Measurements from ENCODE around the gene FRMD3. TPM values are rescaled to one million over a fixed set of nuclear protein-coding genes. Genes with fewer than 3 reads are reported as not detected.

FRMD3 gene
- total and polyA plus RNA-seq, 2 donors (not counting 3 experiments of a cell fraction or from before 2014, with no cell fraction given) = 3.0 to 6.1 TPM

GRCh38 chr9:83403527-83404238 lies 134.5 kb downstream of the FRMD3 start:
- dilution Hi-C loops (cut with MboI; ENCODE audit: extremely low pct_ligation_motif_present, low sequenced_read_pairs) = no loop called here
- ChIA-PET POLR2A (no interaction called here), CTCF (interaction anchor here (1.3 to 1.7 kb wide), 2 partner anchors 141 to 192 kb away, joined by 3 to 8 read pairs; no protein-coding TSS in a partner anchor)
- no peak for FAIRE-seq
- no peak for DNase-seq (ENCODE audit: low read depth, low spot score)
- Histone ChIP-seq H3K4me3 (replicated peaks in 1 of 3; ENCODE audit: insufficient read depth in 1 of 3, low read depth in 1 of 3, low read length in 3 of 3) (no peak overlapping the region), H3K36me3 (ENCODE audit: control insufficient read depth in 2 of 2, extremely low read depth in 1 of 2, insufficient read depth in 2 of 2, low read length in 2 of 2) (no peaks in the 10 kb centered on the region), H3K79me2 (ENCODE audit: control insufficient read depth, insufficient read depth, low read length) (no peaks in the 10 kb centered on the region), H3K27me3 (ENCODE audit: control insufficient read depth in 2 of 2, insufficient read depth in 2 of 2, low read length in 2 of 2) (no peaks in the 10 kb centered on the region), H3K9me3 (replicated peaks; ENCODE audit: control insufficient read depth, insufficient read depth, low read length) (no peaks in the 10 kb centered on the region), H3K27ac (ENCODE audit: insufficient read depth, low read depth, low read length) (no peak overlapping the region), H3K4me1 (ENCODE audit: control insufficient read depth, extremely low read depth, insufficient read depth, low read length) (no peaks in the 10 kb centered on the region), H3K9me1 (replicated peaks; ENCODE audit: control insufficient read depth, extremely low read depth, insufficient read depth, low read length) (no peaks in the 10 kb centered on the region), H3K9ac (replicated peaks; ENCODE audit: extremely low read depth, insufficient read depth, low read length) (no peak overlapping the region), H2AFZ (ENCODE audit: low read depth, low read length) (no peak overlapping the region), H3K4me2 (ENCODE audit: insufficient read depth, low read length) (no peak overlapping the region), H4K20me1 (replicated peaks; ENCODE audit: control insufficient read depth, extremely low read depth, insufficient read depth, low read length) (no peaks in the 10 kb centered on the region)
- no TSS peak for BruUV-seq (replicated peaks)
- intact Hi-C loops (cut with micrococcal nuclease) = no loop called here
- TF ChIP-seq EZH2 (IDR thresholded peaks at IDR 0.05; ENCODE audit: borderline replicate concordance, low read depth, low read length, severe bottlenecking) (no peak), GATA2 (IDR thresholded peaks at IDR 0.05; ENCODE audit: insufficient read depth, insufficient read length, low read depth, low read length) (no peak), POLR2AphosphoS5 (IDR thresholded peaks at IDR 0.05; ENCODE audit: insufficient read depth, low read depth, low read length) (no peak), POLR2A (IDR thresholded peaks at IDR 0.05; ENCODE audit: low read depth, low read length) (no peak), MAX (IDR thresholded peaks at IDR 0.05; ENCODE audit: insufficient read depth, insufficient read length) (no peak), CTCF (IDR thresholded peaks at IDR 0.05; ENCODE audit: extremely low read depth in 1 of 2, insufficient read depth in 1 of 2, low read depth in 1 of 2, low read length in 2 of 2) (no peak)

Data from endothelial cell of umbilical vein (primary cell).